ENCODE data around the gene MICAL3.

Gene MICAL3

GRCh38 chr22:17829695-17830042 is 194.7 kb downstream of the MICAL3 start:
- no peak for DNase-seq

GRCh38 chr22:17828502-17829080 is 195.8 kb downstream of the MICAL3 start:
- DNase-seq, result no peak

- no peak for DNase-seq
Measured at GRCh38 chr22:17827466-17827865, 196.9 kb downstream of the MICAL3 start.

- no peak for DNase-seq
Measured at GRCh38 chr22:17825876-17826550, 198.3 kb downstream of the MICAL3 start.

- DNase-seq, result no peak
Measured at GRCh38 chr22:17824457-17824856, 199.9 kb downstream of the MICAL3 start.

GRCh38 chr22:17823964-17824363 is 200.4 kb downstream of the MICAL3 start:
- no peak for DNase-seq

- no peak for DNase-seq
Measured at GRCh38 chr22:17823226-17823625, 201.1 kb downstream of the MICAL3 start.

GRCh38 chr22:17822087-17822486 is 202.3 kb downstream of the MICAL3 start:
- no peak for DNase-seq

- no peak for DNase-seq
Measured at GRCh38 chr22:17820879-17821439, 203.4 kb downstream of the MICAL3 start.

- no peak for DNase-seq
Measured at GRCh38 chr22:17818649-17819048, 205.7 kb downstream of the MICAL3 start.

GRCh38 chr22:17818180-17818579 is 206.2 kb downstream of the MICAL3 start:
- no peak for DNase-seq

GRCh38 chr22:17817511-17818065 is 206.8 kb downstream of the MICAL3 start:
- DNase-seq, result no peak

- no peak for DNase-seq
Measured at GRCh38 chr22:17817079-17817478, 207.3 kb downstream of the MICAL3 start.

- no peak for DNase-seq
Measured at GRCh38 chr22:17816649-17817048, 207.7 kb downstream of the MICAL3 start.

GRCh38 chr22:17815703-17816254 is 208.6 kb downstream of the MICAL3 start:
- no peak for DNase-seq

GRCh38 chr22:17814830-17815229 is 209.5 kb downstream of the MICAL3 start:
- DNase-seq, result no peak

GRCh38 chr22:17814084-17814483 is 210.3 kb downstream of the MICAL3 start:
- DNase-seq, result no peak

- no peak for DNase-seq
Measured at GRCh38 chr22:17811119-17811518, 213.2 kb downstream of the MICAL3 start.

- no peak for DNase-seq
Measured at GRCh38 chr22:17810570-17811116, 213.7 kb downstream of the MICAL3 start.

- DNase-seq, result no peak
Measured at GRCh38 chr22:17808693-17809403, 215.5 kb downstream of the MICAL3 start.

GRCh38 chr22:17807578-17808410 is 216.6 kb downstream of the MICAL3 start:
- DNase-seq, result no peak

GRCh38 chr22:17807086-17807485 is 217.3 kb downstream of the MICAL3 start:
- no peak for DNase-seq
